HS-5 (cell line): ENCODE results near the gene TP53TG3.
"Not testable (repeated sequence)": the region's sequence is repeated elsewhere in the genome, so short reads cannot be mapped to it uniquely, and the experiment has no call there.

ENCODE experiments used
- DNase-seq: peaks from one replicate; pipeline ENCODE4 v3.0.0-alpha.2; 2012; ENCODE audit warnings: low read depth

The TP53TG3 gene

GRCh38 chr16:32676065-32676464 is at the start of gene TP53TG3:
TP53TG3 (minus strand) TSS chr16:32676165; CDS start chr16:32676097, 68 bp downstream.
- DNase-seq = not testable (repeated sequence)

GRCh38 chr16:32650876-32651275 is 25.1 kb downstream of the TP53TG3 start:
- not testable (repeated sequence) for DNase-seq

GRCh38 chr16:32647562-32647961 is 28.4 kb downstream of the TP53TG3 start:
- not testable (repeated sequence) for DNase-seq

- not testable (repeated sequence) for DNase-seq
Measured at GRCh38 chr16:32646780-32647179, 29.2 kb downstream of the TP53TG3 start.

GRCh38 chr16:32646177-32646576 is 29.8 kb downstream of the TP53TG3 start:
- not testable (repeated sequence) for DNase-seq

- not testable (repeated sequence) for DNase-seq
Measured at GRCh38 chr16:32645278-32645908, 30.6 kb downstream of the TP53TG3 start.

GRCh38 chr16:32644715-32645114 is 31.2 kb downstream of the TP53TG3 start:
- not testable (repeated sequence) for DNase-seq

GRCh38 chr16:32637614-32638013 is 38.4 kb downstream of the TP53TG3 start:
- not testable (repeated sequence) for DNase-seq

- DNase-seq = not testable (repeated sequence)
Measured at GRCh38 chr16:32632096-32632495, 43.9 kb downstream of the TP53TG3 start.
